OCI-LY7 (cell line): ENCODE data around the gene SYK.

Experiments used
- CTCF ChIP-seq: fragments of 200-600 bp; sonication (generic); conservative IDR thresholded peaks from 2 replicates; pipeline ENCODE4 v1.5.1; 2014; ENCODE audit warnings: mild to moderate bottlenecking, antibody characterized with exemption, low read length, moderate library complexity, mixed read lengths
- EZH2phosphoT487 ChIP-seq: fragments of 200-600 bp; sonication (generic); IDR thresholded peaks from 2 replicates; pipeline ENCODE4 v1.6.1; 2018; ENCODE audit warnings: low read depth, borderline replicate concordance, mild to moderate bottlenecking, mixed run types, antibody characterized with exemption, low read length, moderate library complexity, mixed read lengths

- TF ChIP-seq CTCF (no peak), EZH2phosphoT487 (no peak)
Observed at GRCh38 chr9:90921104-90921503, 119.5 kb downstream of the SYK start.
